Nephron progenitor cell (in vitro differentiated cells): Measurements from ENCODE around the gene PARD3.

Experiments
- DNase-seq: peaks from one replicate; pipeline ENCODE4 v3.0.0; 2021
- H3K27ac Mint-ChIP-seq: 2 replicates; pipeline ENCODE4 v1.8.0; 2021; ENCODE audit warnings: mild to moderate bottlenecking, moderate library complexity, mixed read lengths
- H3K27me3 Mint-ChIP-seq: 2 replicates; pipeline ENCODE4 v1.8.0; 2021; ENCODE audit warnings: mild to moderate bottlenecking, low read depth, mixed read lengths; ENCODE audit not compliant: poor library complexity
- H3K36me3 Mint-ChIP-seq: 2 replicates; pipeline ENCODE4 v1.8.0; 2021; ENCODE audit warnings: low read depth, mixed read lengths
- H3K4me1 Mint-ChIP-seq: 2 replicates; pipeline ENCODE4 v1.8.0; 2021; ENCODE audit warnings: mixed read lengths
- H3K4me3 Mint-ChIP-seq: 2 replicates; pipeline ENCODE4 v1.8.0; 2021; ENCODE audit warnings: mild to moderate bottlenecking, moderate library complexity, mixed read lengths
- H3K9me3 Mint-ChIP-seq: 2 replicates; pipeline ENCODE4 v1.8.0; 2021; ENCODE audit warnings: mild to moderate bottlenecking, moderate library complexity, mixed read lengths
- TF ChIP-seq, protein P1 (sequence below): fragments of 200-600 bp; sonication (generic); IDR thresholded peaks from 2 replicates; pipeline ENCODE4 v1.5.0; 2021; ENCODE audit warnings: antibody characterized with exemption

Gene PARD3

DNA sequence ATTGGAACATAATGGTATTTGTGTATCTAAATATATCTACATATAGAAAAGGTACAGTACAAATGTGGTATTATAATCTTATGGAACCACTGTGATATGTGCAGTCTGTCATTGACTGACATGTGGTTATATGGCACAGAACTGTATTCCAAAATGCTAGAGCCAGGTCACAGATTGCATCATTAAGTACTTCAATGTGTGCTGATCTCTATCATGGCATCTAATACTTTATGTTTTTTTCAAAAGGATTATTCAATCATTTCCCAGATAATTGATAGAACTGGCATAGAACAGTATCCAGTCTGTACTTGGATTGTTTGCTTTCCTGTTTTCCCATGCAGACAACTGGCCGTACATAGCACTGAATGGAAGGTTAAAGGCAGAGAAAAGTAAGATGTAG lies 662.7 kb downstream of the PARD3 start:
- Mint-ChIP-seq H3K9me3 (no peaks in the 10 kb centered on the region), H3K27me3 (peaks cover 3% of the 10 kb centered on the region), H3K4me1 (peaks cover 32% of the 10 kb centered on the region), H3K4me3 (no peak overlapping the region), H3K27ac (no peak overlapping the region), H3K36me3 (no peaks in the 10 kb centered on the region)
- no peak for DNase-seq
- TF ChIP-seq, protein P1, sequence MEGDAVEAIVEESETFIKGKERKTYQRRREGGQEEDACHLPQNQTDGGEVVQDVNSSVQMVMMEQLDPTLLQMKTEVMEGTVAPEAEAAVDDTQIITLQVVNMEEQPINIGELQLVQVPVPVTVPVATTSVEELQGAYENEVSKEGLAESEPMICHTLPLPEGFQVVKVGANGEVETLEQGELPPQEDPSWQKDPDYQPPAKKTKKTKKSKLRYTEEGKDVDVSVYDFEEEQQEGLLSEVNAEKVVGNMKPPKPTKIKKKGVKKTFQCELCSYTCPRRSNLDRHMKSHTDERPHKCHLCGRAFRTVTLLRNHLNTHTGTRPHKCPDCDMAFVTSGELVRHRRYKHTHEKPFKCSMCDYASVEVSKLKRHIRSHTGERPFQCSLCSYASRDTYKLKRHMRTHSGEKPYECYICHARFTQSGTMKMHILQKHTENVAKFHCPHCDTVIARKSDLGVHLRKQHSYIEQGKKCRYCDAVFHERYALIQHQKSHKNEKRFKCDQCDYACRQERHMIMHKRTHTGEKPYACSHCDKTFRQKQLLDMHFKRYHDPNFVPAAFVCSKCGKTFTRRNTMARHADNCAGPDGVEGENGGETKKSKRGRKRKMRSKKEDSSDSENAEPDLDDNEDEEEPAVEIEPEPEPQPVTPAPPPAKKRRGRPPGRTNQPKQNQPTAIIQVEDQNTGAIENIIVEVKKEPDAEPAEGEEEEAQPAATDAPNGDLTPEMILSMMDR, result no peak

DNA sequence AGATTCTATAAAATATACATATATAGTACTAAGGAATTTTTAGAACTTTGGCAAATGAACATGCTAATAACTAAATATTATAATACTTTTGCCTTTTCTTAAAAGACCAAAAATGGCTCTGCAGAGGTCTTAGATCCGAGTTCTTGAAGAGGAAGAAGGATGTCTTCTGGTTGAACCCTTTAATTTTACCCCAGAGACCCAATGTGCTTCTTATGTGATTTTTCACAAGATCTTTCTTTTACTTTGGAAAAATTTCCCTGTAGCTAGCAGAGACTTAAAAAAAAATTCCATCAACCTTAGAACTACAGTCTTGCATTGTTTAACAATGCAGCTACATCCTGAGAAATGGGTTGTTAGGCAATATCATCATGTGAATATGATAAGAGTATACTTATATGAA lies 663.2 kb downstream of the PARD3 start:
- Mint-ChIP-seq H3K27me3 (peaks cover 3% of the 10 kb centered on the region), H3K36me3 (no peaks in the 10 kb centered on the region)

DNA sequence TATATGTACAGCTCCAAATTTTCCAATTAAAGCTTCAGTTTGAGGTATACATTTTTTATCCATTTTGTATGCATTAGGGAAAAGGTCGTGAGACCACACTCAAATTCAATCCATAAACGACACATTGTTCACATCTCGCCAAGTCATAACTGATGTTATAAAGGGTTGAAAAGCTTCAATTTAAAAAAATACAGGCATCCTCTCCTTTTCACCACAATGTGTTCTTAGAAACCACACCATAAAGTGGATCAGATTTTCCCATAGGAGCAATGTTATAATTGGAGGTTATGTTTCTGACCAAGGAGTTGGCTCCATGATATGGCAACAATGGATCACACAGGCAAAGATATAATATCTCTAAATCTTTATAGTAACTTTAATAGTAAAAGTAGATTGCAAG lies 663.6 kb downstream of the PARD3 start:
- Mint-ChIP-seq H3K4me1 (peaks cover 23% of the 10 kb centered on the region), H3K9me3 (no peaks in the 10 kb centered on the region), H3K36me3 (peaks cover 3% of the 10 kb centered on the region), H3K27ac (no peak overlapping the region), H3K4me3 (no peak overlapping the region), H3K27me3 (peaks cover 3% of the 10 kb centered on the region)
- no peak for DNase-seq
- TF ChIP-seq, protein P1, result no peak

More for the DNA sequence above, 663.2 kb downstream of the PARD3 start:
- DNase-seq, result no peak
- Mint-ChIP-seq H3K4me1 (peaks cover 27% of the 10 kb centered on the region), H3K4me3 (no peak overlapping the region), H3K9me3 (no peaks in the 10 kb centered on the region), H3K27ac (no peak overlapping the region)
- TF ChIP-seq, protein P1, result no peak

DNA sequence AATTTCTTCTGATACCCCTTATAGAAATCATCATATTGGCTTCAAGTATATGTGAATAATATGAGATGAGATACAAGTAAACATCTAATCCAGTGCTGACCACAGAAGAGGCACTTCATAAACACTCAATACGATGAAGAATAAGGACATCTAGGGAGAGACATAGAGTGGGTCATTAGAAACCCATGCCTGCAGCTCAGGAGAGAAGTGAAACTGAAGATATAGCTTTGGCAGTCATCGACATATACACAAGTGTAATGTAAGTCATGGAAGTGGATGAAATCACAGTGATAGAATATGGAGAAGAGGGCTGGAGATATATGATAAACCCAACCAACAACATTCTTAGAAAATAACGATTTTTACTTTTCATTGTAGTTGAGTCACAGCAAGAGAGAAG lies 665.0 kb downstream of the PARD3 start:
- no peak overlapping the region for H3K4me3 Mint-ChIP-seq
- TF ChIP-seq, protein P1, result no peak
- peaks cover 3% of the 10 kb centered on the region for H3K27me3 Mint-ChIP-seq
- peaks cover 7% of the 10 kb centered on the region for H3K9me3 Mint-ChIP-seq
- peaks cover 12% of the 10 kb centered on the region for H3K36me3 Mint-ChIP-seq
- no peak for DNase-seq
- no peak overlapping the region for H3K27ac Mint-ChIP-seq
- peaks cover 20% of the 10 kb centered on the region for H3K4me1 Mint-ChIP-seq

DNA sequence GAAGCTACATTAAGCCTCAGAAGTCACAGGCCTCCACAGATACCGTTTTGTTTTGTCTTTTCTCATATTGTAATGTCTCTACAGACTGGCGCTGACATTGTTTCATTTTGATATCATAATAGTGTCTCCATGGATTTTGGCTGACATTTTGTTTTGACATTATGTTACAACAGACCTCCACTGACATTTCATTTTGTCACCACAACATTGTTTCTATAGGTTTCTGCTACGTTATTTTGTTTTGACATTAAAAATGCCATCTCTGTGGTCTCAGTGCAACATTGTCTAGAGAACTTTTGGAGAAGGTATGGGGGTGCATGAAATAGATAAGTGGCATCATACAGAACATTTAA lies 666.8 kb downstream of the PARD3 start:
- DNase-seq, result no peak
- Mint-ChIP-seq H3K4me1 (peaks cover 2% of the 10 kb centered on the region), H3K4me3 (no peak overlapping the region), H3K27me3 (peaks cover 3% of the 10 kb centered on the region), H3K9me3 (peaks cover 7% of the 10 kb centered on the region), H3K27ac (no peak overlapping the region), H3K36me3 (peaks cover 13% of the 10 kb centered on the region)
- TF ChIP-seq, protein P1, result no peak

DNA sequence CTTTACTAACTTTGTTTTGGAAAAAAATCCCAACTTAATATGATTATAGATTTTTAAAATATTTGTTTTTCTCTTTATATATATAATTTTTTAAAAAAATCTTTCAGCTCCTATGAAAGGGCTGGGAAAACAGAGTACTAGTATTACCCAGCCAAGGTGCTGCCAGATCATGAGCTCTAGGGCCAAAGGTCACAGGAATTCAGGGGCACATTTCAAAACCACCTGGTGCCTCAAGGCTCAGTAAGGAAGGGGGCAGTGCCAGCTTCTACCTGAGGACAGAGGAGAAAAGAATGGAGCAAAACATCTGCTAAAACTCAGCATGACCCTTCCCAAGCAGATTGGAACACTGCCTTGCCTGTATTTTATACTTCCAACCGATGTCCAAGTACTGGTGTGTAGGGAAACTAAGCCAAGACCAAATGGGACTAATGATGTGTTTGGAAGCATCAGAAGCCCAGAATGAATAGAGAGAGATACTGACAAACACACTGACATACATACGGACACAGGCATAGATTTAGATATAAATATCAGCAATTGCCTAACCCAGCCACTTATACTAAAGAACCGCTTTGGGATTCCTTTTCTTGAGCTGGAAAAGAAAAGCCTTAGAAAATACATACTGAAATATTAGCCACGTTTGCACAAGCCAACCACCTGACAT lies 667.3 kb downstream of the PARD3 start:
- H3K4me1 Mint-ChIP-seq, result no peaks in the 10 kb centered on the region
- TF ChIP-seq, protein P1, result no peak
- H3K36me3 Mint-ChIP-seq, result peaks cover 13% of the 10 kb centered on the region
- DNase-seq, result no peak
- peaks cover 7% of the 10 kb centered on the region for H3K9me3 Mint-ChIP-seq
- no peak overlapping the region for H3K27ac Mint-ChIP-seq
- no peak overlapping the region for H3K4me3 Mint-ChIP-seq
- peaks cover 3% of the 10 kb centered on the region for H3K27me3 Mint-ChIP-seq
